IPS-20b (cell line): Measurements from ENCODE around the gene ST3GAL3.

ENCODE experiments used
- H3K27ac ChIP-seq: one replicate; pipeline ENCODE4 v1.5.1; 2013; ENCODE audit warnings: low read length
- H3K27me3 ChIP-seq: 2 replicates; pipeline ENCODE4 v1.6.1; 2013; ENCODE audit warnings: mild to moderate bottlenecking, low read length, inconsistent platforms; ENCODE audit not compliant: insufficient read depth
- H3K36me3 ChIP-seq: 2 replicates; pipeline ENCODE4 v1.6.1; 2013; ENCODE audit warnings: low read depth, mild to moderate bottlenecking, inconsistent platforms, low read length, moderate library complexity; ENCODE audit not compliant: insufficient read depth
- H3K4me1 ChIP-seq: 2 replicates; pipeline ENCODE4 v1.6.1; 2013; ENCODE audit warnings: mild to moderate bottlenecking, control low read depth, inconsistent platforms, low read length, moderate library complexity; ENCODE audit not compliant: insufficient read depth
- H3K4me3 ChIP-seq: 2 replicates; pipeline ENCODE4 v1.5.1; 2013; ENCODE audit warnings: mild to moderate bottlenecking, low read length, inconsistent platforms
- H3K9ac ChIP-seq: 2 replicates; pipeline ENCODE4 v1.6.1; 2013; ENCODE audit warnings: low read depth, mild to moderate bottlenecking, inconsistent platforms, low read length, moderate library complexity
- H3K9me3 ChIP-seq: 2 replicates; pipeline ENCODE4 v1.6.1; 2013; ENCODE audit warnings: mild to moderate bottlenecking, low read depth, low read length, inconsistent platforms; ENCODE audit not compliant: insufficient read depth

ST3GAL3 gene

GRCh38 chr1:43847882-43848281 lies 140.5 kb downstream of the ST3GAL3 start:
- Histone ChIP-seq H3K4me1 (peaks cover 7% of the 10 kb centered on the region; the same call in 1 of the 2 replicates), H3K36me3 (peaks cover 6% of the 10 kb centered on the region), H3K27me3 (no peaks in the 10 kb centered on the region), H3K9me3 (peaks cover 3% of the 10 kb centered on the region), H3K27ac (no peak overlapping the region), H3K9ac (no peak overlapping the region), H3K4me3 (no peak overlapping the region)

DNA sequence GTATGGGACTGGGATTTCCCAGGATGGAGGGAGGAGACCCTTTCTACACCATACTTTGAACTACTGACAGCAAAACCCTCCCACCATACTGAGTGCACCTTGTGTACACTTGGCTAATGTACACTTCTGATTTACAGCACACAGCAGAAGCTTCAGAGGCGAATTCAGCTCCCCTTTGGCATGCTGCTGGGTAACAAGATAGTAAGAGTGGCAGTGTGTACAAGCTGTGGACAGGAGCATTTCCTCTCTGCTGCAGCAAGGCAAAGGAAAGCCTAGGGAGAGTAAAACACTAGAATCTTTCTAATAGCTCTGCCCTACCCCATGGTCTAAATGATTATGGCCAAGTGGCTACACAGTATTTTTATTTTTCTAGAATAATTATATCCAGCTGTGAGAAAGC lies 142.3 kb downstream of the ST3GAL3 start:
- Histone ChIP-seq H3K9ac (no peak overlapping the region), H3K4me1 (peaks cover 7% of the 10 kb centered on the region; the same call in 1 of the 2 replicates), H3K27me3 (no peaks in the 10 kb centered on the region)

GRCh38 chr1:43850591-43851233 lies 143.4 kb downstream of the ST3GAL3 start:
- no peak overlapping the region for H3K9ac ChIP-seq
- H3K4me1 ChIP-seq: peaks cover 7% of the 10 kb centered on the region; the same call in 1 of the 2 replicates
- no peak overlapping the region for H3K27ac ChIP-seq
- H3K4me3 ChIP-seq: no peak overlapping the region
- no peaks in the 10 kb centered on the region for H3K27me3 ChIP-seq
- no peaks in the 10 kb centered on the region for H3K36me3 ChIP-seq
- H3K9me3 ChIP-seq: no peaks in the 10 kb centered on the region

More for the DNA sequence above, 142.3 kb downstream of the ST3GAL3 start:
- Histone ChIP-seq H3K4me3 (no peak overlapping the region), H3K9me3 (no peaks in the 10 kb centered on the region), H3K27ac (no peak overlapping the region), H3K36me3 (no peaks in the 10 kb centered on the region)

DNA sequence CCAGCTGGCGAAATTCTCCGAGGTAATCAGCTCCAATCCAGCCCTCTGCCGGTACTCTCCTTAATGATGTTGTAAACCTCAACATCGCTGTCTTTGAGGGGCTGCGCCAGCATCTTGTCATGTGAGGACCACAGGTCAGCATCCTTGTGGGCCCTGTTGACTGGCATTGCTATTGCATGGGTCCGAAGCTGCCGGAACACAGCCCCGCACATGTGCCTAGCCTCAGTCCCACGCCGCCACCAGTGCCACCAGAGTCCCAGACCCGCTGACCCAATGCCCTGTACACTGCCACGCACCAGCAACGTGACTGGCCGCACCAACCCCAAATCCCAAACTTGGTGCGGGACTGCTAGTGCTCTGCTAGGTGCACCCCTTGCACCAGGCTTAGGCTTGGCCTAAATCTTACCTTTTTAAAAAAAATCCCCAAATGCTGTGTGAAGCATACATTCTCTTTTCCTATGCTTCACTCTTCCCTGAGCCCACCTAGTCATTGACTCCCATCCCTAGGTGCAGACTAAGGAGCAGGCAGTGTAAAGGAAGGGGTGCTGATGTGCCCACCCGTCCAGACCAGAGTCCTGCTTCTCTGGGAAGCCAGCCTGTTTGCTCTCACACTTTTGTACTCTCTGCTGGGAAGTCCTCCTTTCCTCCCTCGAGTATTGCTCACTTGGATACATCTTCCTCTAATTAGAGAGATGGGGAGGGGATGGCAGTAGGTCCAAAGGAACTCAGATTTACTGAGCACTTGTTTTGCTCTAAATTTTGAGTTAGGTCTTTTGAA lies 144.4 kb downstream of the ST3GAL3 start:
- Histone ChIP-seq H3K4me1 (peaks cover 9% of the 10 kb centered on the region; the same call in 1 of the 2 replicates), H3K27me3 (no peaks in the 10 kb centered on the region), H3K27ac (no peak overlapping the region), H3K9ac (no peak overlapping the region), H3K4me3 (no peak overlapping the region), H3K9me3 (no peaks in the 10 kb centered on the region), H3K36me3 (no peaks in the 10 kb centered on the region)

DNA sequence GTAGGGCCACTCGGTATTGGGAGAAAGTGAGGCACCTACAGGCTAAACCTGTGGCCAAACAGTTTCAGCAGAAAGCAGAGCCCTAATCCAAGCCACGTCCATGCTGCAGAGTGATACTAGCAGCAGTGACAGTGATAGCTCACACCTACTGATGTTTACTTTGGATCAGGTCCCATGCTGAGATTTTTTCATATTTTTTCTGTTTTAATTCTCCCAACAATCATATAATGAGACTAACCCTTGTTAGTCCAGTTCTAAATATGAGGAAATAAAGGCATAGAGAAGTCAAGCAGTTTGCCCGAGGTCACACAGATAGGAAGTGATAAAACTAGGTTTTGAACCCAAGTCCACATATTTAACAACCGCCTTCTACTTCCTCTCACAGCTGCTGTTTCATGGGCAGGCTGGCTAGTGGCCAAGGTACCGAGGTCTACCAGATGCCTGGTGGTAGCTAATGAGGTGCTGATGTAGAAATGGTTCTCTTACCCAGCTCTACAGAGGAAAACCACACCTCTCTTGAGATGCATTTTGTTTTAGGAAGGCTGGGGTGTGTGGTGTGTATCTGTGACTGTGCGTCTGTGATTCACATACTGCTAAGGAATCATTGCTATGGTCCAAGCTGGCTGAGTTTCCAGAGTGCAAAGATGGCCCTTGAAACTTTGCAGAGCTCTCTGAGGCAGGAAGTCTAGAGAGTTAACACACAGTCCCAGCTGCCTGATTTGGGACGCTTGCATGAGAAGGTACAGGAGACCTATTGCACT lies 146.0 kb downstream of the ST3GAL3 start:
- Histone ChIP-seq H3K4me3 (no peak overlapping the region), H3K9ac (no peak overlapping the region), H3K27ac (no peak overlapping the region)

DNA sequence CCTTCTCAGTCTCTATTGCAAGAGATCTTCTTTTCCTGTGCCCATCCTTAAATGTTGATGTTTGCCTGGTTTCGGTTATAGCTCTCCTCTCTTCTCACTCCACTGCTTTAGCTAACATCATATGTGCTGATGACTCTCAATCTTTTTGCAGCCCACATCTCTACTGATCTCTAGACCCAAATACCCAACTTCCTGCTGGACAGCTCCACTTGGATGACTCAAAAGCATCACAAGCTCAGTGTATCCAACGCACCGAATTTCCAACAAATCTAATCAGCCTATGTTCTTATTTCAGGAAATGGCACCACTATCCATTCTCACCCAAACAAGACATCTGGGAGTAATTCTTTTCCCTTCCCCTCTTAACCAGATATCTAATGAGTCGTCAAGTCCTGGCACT lies 147.1 kb downstream of the ST3GAL3 start:
- no peaks in the 10 kb centered on the region for H3K36me3 ChIP-seq
- H3K27me3 ChIP-seq: no peaks in the 10 kb centered on the region
- no peaks in the 10 kb centered on the region for H3K9me3 ChIP-seq
- no peak overlapping the region for H3K9ac ChIP-seq
- H3K4me1 ChIP-seq: peaks cover 12% of the 10 kb centered on the region
- no peak overlapping the region for H3K4me3 ChIP-seq
- no peak overlapping the region for H3K27ac ChIP-seq

More for the DNA sequence above, 146.0 kb downstream of the ST3GAL3 start:
- Histone ChIP-seq H3K4me1 (peaks cover 7% of the 10 kb centered on the region), H3K36me3 (no peaks in the 10 kb centered on the region), H3K27me3 (no peaks in the 10 kb centered on the region), H3K9me3 (no peaks in the 10 kb centered on the region)

DNA sequence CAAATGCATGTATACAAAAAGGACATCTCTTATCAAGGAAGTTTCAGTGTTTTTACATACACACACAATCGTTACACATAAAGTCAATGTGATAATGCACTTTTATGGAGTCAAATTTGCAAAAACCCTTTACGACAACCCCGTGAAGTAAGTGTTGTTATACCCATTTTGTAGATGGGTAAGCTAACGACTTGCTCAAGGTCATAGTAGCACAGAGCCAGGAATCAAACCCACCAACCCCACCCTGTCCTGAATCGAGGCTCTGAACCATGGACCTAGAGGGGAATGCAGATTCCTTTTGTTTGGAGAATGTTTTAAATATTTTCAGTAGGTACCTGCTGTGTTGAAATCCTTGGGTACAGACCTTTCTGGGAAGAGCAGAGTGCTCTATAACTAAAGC lies 148.9 kb downstream of the ST3GAL3 start:
- Histone ChIP-seq H3K27me3 (no peaks in the 10 kb centered on the region), H3K4me1 (peaks cover 12% of the 10 kb centered on the region), H3K27ac (no peak overlapping the region), H3K9me3 (no peaks in the 10 kb centered on the region), H3K9ac (no peak overlapping the region), H3K4me3 (no peak overlapping the region), H3K36me3 (no peaks in the 10 kb centered on the region)

DNA sequence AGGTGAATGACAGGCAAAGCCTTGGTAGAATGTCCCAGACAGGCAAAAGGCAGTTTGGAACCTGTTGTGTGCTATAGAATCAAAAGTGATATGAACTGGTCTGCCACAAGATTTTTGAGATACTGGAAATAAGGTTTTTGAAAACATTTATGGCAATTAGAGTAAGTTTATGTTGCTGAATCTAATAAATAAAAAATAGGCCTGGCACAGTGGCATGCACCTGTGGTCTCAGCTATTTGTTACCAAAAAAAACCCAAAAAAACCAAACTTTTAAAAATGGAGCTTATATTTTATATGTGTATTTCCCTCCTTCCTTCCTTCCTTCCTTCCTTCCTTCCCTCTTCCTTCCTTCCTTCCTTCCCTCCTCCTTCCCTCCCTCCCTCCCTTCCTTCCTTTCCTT lies 149.8 kb downstream of the ST3GAL3 start:
- Histone ChIP-seq H3K27me3 (no peaks in the 10 kb centered on the region), H3K27ac (no peak overlapping the region), H3K9ac (no peak overlapping the region), H3K9me3 (no peaks in the 10 kb centered on the region), H3K36me3 (no peaks in the 10 kb centered on the region), H3K4me3 (no peak overlapping the region), H3K4me1 (peaks cover 12% of the 10 kb centered on the region)

- Histone ChIP-seq H3K9ac (no peak overlapping the region), H3K4me1 (peaks cover 12% of the 10 kb centered on the region), H3K27me3 (no peaks in the 10 kb centered on the region), H3K36me3 (no peaks in the 10 kb centered on the region), H3K27ac (no peak overlapping the region), H3K9me3 (no peaks in the 10 kb centered on the region), H3K4me3 (no peak overlapping the region)
Measured at GRCh38 chr1:43858324-43858723, 151.0 kb downstream of the ST3GAL3 start.

DNA sequence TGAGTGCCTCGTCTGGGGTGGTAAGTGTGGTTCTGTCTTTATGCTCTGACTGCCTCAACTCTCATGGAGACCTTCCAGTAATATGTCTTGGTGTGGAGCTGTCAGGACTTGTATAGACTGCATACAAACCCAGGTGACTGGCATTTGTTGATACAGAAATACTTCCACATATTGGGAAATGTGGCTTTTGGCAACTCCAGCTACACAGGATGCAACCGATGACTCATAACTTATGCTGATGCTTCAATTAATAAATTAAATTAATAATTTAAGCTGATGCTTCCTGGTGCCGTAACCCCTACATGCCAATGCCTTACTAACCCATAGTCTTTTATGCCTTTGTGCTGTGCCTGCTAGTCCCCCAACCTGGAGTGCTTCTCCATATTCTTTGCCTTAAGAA lies 154.0 kb downstream of the ST3GAL3 start:
- H3K27ac ChIP-seq: no peak overlapping the region
- no peak overlapping the region for H3K9ac ChIP-seq
- H3K9me3 ChIP-seq: no peaks in the 10 kb centered on the region
- H3K4me3 ChIP-seq: no peak overlapping the region
- peaks cover 11% of the 10 kb centered on the region for H3K4me1 ChIP-seq
- no peaks in the 10 kb centered on the region for H3K36me3 ChIP-seq
- no peaks in the 10 kb centered on the region for H3K27me3 ChIP-seq

- Histone ChIP-seq H3K9ac (no peak overlapping the region), H3K27ac (no peak overlapping the region), H3K4me1 (peaks cover 9% of the 10 kb centered on the region), H3K27me3 (no peaks in the 10 kb centered on the region), H3K4me3 (no peak overlapping the region), H3K9me3 (no peaks in the 10 kb centered on the region), H3K36me3 (no peaks in the 10 kb centered on the region)
Measured at GRCh38 chr1:43861988-43862735, 154.8 kb downstream of the ST3GAL3 start.
